CD4-positive, alpha-beta T cell treated with Interleukin-17A for 4 hours (primary cell): ENCODE results near the gene C16orf96.

ENCODE experiments used
- DNase-seq: peaks from one replicate; pipeline ENCODE4 v3.0.0-alpha.2; 2020; ENCODE audit warnings: mixed read lengths

The C16orf96 gene

DNA sequence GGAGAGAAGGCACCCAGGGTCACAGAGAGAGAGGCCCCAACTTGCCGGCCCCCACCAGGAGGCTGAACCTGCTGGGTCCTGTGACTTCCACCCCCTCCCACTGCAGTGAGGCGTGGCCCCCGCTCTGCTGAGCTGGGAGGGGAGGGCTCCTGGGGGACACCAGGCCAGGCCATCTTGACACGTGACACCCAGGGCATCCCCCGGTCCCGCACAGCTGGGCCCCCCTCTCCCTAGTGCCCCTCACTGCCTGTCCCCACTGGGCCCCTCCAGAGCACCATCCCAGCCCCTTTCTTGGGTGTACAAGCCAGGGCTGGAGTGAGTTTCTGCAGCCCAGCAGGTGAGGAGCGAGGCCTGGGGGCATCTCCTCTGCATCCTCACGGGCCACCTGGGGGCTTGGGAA, 46.2 kb downstream of the C16orf96 start:
- DNase-seq = no peak

DNA sequence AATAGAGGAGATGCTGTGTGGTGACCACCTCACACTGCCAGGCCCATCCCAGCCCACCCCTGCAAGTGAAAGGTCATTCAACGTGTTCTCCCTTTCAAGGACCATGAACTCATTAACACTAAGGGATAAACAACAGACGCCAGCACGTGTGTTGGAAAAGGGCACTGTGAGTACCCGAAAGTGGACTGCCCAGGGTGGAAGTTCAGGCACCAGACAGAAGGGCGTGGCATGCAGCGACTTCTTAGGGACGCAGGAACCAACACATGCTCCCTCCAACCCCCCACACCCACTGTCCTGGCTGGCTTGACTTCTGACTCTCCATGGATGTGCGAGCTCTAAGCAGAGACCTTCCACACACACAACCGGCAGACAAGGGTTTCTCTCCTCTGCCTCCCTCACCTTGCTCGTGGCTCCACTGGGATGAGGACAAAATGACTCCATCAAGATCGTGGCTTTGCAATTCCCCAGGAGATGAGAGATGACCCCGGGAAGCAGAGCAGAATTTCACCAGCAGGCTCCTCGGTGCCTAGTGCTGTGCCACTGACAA, 47.6 kb downstream of the C16orf96 start:
- DNase-seq = no peak

DNA sequence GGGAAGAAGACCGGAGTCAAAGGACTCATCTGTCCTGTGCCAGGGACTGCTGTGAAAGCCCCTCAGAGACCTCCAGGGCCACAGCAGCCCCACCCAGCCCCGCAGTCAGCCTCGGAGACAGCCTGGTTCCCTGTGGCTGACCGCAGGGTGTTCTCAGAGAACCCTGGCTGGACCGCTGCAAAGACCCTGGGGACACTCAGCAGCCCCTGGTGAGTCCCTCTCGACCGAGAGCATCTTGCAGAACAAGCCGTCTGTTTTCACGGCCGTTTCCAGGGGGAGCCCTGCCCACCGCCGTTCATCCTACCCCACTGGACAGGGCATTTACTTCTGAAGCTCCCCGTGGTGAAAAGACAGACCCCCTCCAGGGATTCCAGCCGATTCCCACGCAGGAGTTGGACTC, 48.3 kb downstream of the C16orf96 start:
- no peak for DNase-seq

DNA sequence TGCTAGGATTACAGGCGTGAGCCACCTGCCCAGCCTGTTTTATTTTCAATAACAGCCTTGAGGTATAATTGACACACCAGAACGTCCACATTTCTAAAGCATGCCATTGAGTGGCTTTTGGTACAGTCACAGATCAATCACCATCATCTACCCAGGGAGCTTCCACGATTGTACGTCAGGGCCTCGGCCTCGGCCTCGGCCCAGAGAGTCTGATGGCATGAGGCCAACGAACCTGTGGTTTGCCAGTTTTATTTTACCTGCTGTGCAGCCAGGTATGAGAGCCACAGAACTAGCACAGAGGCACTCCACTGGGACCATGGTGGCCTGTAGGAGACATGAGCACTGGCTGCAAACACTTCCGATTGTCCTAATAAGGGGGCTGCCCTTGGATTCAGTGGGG, 50.2 kb downstream of the C16orf96 start:
- DNase-seq = no peak

DNA sequence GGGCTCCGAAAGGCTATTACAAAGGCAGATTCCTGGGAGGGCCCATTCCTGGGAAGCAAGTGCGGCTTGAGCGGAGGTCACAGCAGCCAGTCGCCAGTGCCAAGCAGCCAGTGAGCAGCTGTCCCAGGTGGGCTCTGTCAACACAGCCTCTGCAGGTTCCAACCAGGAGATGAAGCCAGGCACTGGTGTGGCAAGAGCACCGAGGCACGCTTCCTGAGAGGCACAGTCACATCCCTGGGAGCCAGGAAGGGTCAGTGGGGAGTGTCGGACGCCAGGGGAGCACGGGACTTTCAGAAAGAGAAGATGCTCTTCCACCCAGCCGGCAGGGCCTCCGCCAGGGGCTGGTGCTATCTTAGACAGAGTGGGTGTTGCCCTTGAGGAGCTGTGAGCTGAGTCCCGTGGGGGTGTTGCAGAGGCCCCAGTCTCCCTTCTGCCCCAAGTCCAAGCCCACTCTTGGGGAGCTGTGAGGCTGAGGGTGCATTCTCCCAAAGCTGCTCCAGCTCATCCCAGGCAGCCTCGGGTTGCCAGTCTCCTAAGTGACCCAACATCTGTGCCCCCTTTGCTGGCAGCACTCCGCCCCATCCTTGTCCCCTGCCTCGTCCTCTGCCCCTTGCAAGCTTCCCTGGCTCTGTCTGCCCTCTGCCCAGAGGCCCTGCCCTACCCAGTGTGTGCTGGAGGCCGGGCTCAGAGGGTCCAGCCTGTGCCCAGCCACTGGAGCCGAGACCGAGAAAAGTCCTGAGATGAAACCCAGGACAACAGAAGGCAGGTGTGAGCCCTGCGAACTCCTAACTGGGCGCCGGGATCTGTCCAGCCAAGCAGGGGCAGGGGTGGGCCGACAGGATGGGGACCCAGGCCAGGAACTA, 51.9 kb downstream of the C16orf96 start:
- DNase-seq = no peak

DNA sequence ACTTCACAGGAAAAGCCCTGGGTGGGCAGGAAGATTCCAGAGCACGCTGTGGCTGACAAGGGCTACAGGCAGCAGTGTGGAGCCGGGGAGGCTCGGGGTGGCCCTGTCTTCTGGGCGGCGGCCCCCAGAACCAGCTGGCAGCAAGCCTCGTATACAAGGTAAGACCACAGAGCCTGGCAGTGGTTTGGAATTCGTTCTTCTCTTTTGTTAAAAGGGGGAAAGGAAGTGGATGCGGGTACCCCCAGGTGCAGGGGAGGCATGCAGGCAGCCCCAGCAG, 52.5 kb downstream of the C16orf96 start:
- no peak for DNase-seq

DNA sequence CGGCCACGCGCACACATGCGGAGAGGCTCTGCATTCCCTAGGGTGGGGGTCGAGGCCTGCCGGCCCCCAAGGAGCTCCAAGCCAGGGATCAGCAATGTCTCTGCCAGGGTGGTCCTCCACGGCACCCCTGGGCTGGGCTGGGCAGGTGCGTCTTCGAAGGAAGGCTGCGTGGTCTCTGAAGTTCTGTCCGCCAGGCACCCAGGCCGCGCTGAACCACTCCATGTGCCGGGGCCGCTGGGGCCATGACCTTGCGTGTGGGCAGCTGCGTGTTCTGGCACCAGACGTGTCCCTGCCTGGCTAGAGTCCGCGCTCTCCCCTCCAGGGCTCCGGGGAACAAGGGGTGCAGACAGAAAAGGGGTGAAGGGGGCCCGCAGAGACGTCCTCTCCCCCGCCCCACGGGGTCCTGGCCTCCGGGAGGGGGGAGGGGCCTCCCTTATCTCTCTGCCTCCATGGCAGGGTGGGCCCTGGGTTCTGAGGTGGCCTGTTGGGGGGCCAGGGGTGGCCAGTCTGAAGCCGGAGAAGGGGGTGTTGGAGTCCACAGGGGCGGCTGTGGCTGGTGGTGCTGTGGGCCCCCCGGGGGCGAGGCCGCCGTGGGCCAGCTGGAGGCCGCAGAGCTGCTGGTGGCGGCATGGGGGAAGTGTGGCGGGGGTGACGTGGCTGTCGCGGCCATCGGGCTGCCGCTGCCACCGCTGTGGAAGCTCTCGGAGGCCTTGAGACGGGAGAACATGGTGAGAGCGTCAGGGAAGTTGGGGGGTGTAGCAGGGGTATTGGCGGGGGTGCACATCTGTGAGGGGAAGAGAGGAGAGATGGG, 53.3 kb downstream of the C16orf96 start:
- no peak for DNase-seq

DNA sequence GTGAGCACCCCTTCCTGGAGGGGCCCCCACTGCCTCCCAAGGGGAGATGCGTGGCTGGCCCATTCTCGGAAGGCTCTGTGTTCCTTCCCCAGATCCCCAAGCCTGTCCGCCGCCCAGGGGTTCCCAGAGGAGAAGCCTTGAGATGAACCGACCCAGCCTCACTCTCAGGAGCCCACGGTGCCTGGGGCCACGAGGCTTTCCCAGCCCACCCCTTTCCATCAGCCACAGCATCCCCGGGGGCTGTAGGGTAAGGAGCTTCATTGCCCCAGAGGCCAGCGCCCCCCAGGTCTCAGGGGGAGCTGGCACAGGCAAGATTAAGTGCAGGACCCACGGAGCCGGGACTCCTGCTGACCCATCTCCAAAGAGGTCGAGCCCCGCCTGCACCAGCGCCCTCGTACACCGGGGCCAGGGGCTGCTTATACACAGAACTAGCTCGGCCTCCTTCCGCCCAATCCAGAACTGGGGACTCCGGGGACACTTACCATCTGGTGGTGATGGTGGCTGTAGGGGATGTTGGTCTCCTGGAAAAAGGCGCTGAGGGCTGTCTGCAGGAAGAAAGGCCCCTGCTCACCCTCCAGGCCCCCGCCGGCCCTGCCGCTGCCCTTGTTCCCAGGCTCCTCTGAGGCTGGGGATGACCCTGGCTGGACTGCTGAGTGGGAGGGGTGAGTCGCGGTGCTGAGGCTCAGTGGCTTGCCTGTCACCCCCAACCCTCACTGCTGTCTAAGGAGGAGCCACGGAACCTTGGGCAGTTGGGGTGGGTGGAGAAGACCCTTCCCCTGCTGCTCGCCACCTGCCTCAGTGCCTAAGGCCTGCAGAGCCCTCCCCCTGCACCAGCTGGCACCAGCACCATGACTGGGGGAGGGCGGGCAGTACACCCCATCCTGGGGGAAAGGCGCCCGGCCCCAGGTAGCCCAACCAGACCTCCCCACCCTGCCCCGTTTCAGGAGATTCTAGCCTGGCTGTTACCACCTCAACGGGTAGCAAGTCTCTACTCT, 54.2 kb downstream of the C16orf96 start:
- no peak for DNase-seq

DNA sequence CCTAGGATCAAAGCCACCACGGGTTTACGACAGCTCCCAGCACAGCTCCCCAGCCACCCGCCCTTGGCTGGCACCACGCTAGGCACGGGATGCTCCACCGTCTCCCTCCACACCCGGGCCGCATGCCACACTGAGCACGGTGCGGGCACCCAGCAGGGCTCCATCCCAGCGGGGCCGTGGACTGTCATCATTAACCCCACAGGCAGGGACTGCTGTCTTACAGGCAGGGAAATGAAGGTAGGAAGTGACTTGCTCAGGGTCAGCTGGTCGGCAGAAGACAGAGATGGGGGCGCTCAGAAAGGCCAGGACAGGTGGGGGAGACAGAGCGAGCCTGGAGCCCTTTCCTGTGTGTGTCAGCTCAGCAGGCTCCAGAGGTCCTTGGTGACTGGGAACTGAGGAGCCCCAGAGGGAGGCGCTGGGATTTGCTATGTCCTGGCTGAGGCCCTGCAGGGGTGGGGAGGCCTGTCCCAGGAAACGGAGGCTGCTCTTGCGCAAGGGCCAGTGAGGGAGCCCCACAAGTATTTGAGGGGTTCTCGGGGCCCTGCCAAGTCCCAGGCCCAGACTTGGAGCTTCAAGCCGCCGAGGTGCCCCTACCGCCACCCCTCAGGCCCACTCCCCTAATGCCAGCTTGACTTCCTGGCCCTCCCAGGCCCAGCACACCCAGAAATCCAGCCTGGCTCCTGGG, 55.3 kb downstream of the C16orf96 start:
- DNase-seq = no peak

DNA sequence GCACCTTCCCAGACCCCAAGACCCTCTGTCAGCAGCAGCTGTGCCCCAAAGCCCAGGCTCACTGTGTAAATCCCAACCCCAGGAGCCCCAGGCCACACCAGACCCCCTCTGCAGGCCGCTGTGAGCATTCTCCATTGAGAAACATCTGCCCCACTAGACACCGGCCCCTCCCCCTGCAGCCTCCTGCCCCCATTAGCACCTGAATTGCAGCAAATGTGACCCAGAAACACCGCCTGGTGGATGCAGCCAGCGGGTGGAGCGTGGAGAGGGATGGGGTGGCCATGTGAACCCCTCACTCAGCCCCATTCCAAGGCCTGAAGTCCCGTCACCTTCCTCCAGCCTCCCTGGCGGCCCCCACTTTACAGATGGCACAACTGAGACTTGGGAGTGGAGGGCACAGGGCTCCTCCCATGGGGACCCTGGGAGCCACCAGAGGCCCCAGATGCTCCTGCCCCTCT, 56.4 kb downstream of the C16orf96 start:
- no peak for DNase-seq

DNA sequence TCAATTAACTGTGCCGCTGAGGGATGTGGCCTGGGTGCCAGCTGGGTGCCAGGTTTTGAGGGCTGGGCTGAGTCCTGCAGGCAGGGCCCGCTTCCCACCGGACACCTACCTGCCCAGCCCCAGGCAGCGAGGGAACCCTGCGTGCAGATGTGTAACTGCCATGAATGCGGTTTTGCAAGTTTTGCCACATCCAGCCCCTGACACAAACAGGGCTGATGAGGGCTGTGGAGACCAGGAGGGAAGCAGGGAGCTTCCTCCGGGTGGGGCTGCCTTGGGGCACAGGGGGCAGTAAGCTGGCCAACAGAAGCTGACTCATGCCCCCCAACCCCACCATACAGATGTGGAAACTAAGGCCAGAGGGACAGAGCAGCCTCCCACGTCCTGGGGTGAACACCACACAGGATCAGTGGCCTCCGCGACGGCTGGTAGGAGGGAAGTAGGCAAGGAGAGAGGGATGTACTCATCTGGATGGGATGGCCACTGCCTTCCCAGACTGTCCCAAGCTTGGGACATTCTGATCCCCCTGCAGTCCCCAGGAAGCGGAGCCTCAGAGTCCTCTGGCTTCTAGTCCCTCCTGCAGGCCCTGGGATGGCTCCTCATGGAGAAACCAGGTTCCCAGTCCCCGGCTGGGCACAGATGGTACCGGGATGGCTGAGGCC, 57.0 kb downstream of the C16orf96 start:
- DNase-seq = no peak

DNA sequence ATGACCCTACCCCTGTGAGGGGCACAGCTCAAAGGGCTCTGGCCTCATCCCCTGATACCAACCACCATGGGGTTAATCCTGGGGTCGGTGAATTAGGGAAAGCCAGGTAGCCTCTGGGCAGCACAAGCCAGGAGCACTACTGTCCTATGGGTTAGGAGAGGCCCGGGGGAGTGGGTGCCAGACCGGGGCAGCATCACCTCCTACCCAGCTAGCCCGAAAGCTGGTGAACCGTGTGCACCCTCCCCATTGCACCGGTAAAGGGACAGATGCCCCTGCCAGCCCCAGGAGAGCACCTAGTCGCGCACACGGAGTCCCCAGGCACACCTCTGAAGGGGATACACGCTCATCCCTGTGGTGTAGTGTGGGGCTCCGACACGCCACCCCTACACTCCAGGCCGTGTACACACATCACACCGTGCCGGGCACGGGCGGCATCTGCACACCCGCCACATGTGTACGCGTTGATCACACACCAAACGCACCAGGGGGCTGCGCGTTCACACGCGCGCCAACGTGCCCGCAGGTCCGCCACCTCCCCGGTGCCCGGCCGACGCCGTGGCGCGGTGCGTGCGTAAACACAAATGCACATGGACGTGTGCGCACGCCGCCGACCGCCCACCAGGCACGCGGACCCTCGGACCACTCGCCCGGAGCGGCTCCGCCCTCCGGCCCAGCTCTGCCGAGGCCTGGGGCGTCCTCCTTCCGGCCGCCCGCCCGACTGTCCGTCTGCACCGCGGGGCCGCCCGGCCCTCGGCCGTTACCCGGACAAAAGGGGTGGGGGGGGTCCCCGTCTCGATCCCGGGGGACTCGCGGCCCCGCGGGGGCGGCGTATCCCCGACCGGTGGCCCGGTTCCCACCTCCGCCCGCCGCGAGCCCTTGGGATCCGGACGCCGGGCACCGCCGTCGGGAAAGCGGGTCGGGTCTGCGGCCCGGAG, 57.8 kb downstream of the C16orf96 start:
- DNase-seq = peak; percentile 44

DNA sequence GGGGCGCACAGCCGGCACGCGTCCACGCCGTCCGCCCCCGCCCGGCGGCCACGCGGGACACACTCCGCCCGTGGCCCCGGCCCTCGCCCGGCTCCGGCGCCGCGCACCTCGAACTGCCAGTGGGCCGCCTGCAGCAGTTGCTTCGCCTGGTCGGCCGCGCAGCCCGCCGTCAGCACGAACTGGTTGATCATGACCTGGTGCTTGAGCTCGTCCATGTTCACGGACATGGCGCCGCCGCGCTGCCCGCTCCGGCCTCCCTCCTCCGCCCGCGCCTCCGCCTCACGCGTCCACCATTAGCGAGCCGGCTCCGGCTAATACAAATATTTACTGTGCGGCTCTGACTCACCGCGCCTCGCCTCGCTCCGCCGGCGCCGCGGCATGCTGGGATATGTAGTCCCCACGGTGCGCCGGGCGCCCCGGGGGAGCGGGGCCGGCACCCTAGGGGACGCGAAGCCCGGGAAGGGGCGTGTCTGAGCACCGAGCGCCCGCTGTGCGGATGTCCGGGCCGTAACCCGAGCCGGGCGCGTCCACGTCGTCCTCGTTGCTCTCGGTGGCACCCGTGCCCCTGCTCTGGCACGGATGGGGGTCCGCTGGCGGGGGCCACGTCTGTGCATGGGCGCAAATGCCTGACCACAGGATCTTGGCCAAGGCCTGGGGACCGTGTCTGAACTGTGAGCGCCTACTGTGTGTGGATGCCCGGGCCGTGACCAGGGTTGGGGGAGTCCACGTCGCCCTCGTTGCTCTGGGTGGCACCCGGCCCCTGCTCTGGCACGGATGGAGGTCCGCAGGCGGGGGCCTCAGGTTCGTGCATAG, 58.6 kb downstream of the C16orf96 start, which contains the start of gene UBALD1:
Gene UBALD1 (minus strand): TSS at position 318 of the 813 bp plus-strand sequence. CDS start 91 bp downstream, at position 227.
- DNase-seq = peak; percentile 86

DNA sequence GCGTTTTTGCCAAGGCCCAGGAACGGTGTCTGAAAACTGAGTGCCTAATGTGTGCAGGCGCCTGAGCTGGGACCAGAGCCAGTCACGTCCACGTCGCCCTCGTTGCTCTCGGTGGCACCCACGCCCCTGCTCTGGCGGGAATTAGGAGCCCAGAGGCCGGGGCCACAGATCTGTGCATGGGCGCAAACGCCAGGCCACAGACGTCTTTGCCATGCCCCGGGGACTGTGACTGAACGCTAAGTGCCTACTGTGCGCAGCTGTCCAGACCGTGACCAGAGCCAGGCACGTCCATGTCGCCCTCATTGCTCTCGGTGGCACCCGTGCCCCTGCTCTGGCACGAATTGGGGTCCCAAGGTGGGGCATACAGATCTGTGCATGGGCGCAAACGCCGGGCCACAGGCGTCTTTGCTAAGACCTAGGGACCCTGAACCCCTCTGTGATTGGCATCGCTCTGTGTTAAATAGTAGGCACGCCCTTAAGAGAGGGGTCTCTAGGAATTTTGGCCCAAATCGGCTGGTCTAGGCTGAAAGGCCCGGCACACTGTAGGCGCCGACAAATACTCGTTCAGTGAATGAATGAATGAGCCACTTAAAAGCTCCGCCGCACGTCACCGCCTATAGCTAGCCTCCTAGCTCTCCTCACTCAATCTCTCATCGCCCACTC, 59.4 kb downstream of the C16orf96 start:
- no peak for DNase-seq

DNA sequence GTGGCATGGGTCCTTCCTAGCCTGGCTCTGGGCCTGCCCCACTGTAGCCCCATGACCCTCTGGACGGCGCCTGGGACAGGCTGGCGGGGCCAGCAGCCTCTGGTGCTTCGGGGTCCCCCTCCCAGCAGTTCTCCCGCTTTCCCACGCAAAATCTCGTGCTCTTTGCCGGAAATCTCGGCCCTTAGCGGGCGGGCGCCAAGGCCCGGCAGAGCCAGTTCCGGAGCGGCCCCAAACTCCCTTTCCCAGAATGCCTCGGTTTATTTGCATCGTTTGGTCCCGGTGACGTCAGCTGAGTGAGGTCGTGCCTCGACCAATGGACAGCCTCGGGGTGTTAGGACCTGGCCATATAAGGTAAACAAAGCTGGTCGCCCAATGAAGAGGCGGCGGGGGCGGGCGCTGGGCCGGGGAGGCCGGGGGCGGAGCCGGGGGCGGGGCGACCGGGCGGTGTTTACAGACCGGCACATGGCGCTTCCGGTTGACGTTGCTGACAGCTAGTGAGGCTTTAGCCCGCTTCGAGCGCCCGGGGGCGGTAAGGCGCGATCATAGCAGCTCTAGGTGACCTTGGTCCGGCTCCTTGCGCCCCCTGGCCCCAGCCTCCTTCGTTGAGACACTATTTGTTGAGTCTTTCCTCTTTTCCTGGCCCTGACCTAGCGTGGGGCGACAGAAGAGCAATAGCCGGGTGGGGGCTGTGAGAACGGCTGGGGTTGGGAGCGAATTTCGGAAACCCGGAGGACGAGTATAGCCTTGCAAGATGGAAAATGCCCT, 60.1 kb downstream of the C16orf96 start:
- DNase-seq = peak; percentile 99

DNA sequence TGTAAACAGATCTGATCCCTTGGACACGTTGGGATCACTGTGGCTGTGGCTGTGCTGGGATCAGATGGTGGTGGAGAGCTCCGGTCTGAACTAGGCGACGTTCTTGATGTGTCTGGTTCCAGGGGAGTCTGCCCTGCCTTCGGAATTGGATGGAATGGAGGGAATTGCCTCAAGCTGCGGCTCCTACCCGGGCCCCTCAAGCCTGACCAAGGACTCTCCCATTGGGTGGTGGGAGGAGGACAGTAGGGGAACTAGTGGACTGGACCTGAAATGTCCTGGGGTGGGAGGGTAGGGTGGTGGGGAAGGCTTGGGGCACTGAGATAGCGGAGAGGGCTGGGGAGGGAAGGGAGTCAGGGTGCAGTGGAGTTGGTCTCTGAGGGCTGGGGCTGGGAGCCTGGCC, 61.7 kb downstream of the C16orf96 start:
- DNase-seq = no peak

DNA sequence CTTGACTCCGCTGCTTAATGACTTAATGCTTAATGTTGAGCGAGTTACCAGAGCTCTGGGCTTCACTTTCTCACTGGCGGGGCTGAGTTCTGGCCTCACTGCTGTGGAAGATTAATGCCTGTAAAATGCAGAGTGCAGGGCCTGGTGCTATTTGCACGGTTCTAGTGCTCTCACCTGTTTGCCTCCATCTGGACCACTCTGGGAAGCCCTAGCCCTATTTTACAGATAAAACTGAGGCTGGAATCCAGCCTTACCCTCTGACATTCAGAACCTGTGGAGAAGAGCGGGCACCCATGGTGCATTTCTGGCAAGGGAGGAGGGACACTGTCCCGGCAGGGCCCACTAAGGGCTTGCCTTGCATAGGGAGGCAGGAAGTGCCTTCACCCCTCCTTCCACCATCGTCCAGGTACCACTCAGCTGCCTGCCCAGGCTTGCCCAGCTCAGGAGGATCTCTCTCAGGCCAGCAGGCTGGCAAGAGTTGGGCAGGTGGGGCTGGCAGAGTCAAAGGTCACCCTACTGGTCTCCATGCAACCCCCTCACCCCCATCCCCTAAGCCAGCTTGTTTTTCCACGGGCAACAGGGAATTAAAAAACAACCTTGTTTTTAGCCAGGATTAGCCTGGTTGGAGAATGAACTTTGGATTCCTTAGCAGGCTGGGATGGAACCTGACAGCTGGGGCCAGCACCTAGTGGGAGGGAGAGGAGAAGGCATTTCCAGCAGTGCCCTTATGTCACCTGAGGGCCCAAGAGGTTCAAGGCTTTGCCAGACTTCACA, 62.7 kb downstream of the C16orf96 start:
- DNase-seq = no peak
